Epithelial cell of esophagus (primary cell): ENCODE results near the gene VAMP3.

ENCODE experiments used
- DNase-seq: peaks from one replicate; pipeline ENCODE4 v3.0.0; 2010; ENCODE audit warnings: low read depth
- H3K4me3 ChIP-seq: 2 replicates; pipeline ENCODE4 v1.5.1; 2011; ENCODE audit warnings: mild to moderate bottlenecking, low read length, control low read depth
- CTCF ChIP-seq: IDR thresholded peaks from 2 replicates; pipeline ENCODE4 v1.5.1; 2011; ENCODE audit warnings: low read depth, mild to moderate bottlenecking, low read length, control low read depth, inconsistent platforms; ENCODE audit not compliant: insufficient read depth; ENCODE audit errors: missing control alignments

The VAMP3 gene

DNA sequence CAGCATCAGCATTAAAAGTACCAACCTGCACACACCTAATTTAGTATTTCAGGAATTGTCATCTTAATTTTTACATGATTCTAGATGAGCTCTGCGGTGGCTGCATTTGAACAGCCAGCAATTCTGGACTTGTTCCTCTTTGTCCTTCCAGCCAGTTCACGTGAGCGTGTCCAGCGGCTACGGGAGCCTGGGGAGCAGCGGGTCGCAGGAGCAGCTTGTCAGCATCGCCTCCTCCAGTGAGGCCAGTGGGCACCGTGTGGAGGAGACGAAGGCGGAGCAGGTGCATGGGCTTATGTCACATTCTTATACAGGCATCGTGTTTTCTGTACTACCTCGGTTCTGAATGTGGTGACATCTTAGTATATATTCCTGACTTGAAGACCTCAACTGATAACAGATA is 38.6 kb downstream of the VAMP3 start:
- no peak for DNase-seq
- TF ChIP-seq CTCF, result no peak
- no peak overlapping the region for H3K4me3 ChIP-seq

DNA sequence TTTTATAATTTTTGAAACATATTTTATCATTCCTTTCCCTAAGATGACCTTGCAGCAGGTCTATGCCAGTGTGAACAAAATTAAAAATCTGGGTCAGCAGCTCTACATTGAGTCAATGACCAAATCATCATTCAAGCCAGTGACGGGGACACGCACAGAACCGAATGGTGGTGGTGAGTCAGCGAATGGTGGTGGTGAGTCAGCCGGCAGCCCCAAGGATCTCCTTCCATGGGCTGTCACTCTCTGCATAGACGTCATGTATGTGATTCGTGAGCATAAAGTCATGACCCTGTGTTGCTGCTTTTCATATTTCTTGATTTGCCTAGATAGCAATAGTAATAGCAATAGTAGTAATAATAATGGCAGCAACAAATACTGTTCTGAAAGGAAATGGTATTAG is 39.3 kb downstream of the VAMP3 start:
- H3K4me3 ChIP-seq, result no peak overlapping the region
- peak; percentile 95 for DNase-seq
- no peak for TF ChIP-seq CTCF

DNA sequence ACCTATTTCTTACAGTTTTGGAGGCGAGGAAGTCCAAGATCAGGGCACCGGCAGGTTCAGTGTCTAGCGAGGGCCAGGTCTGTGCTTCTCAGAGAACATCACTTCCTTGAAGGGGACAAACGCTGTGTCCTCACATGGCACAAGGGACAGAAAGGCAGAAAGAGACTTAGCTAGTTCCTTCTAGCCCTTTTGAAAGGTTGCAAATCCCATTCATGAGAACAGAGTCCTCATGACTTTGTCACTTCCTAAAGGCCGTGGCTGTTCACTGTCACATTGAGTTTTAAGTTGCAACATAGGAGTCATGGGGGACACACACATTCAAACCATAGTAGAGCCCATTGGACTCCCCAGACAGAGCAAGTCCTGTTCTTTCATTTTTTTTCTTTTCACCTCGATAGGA is 40.4 kb downstream of the VAMP3 start:
- TF ChIP-seq CTCF, result no peak
- H3K4me3 ChIP-seq, result no peak overlapping the region
- DNase-seq, result no peak

GRCh38 chr1:7813677-7814373 is 42.7 kb downstream of the VAMP3 start:
- H3K4me3 ChIP-seq, result no peak overlapping the region
- TF ChIP-seq CTCF, result no peak
- no peak for DNase-seq

DNA sequence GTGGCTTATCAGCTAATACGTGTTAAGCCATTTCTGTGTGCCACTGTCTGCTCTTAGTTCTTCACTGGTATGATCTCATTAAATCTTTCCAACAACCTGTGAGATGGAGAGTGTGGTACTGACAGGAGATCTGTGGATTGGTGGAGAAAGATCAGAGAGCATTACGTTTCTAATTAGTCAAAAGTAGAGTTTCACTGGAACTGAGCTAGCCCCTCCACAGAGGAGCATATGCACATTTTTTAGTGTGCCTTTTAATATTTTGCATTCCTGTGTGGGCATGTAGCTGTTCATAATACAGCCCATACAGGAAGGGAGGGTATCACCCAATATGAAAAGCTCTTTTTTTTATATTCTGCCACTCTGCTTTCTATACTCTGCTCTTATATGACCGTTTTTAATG is 50.2 kb downstream of the VAMP3 start:
- TF ChIP-seq CTCF, result no peak
- no peak for DNase-seq
- H3K4me3 ChIP-seq, result no peak overlapping the region

- no peak for DNase-seq
- TF ChIP-seq CTCF, result no peak
- H3K4me3 ChIP-seq, result no peak overlapping the region
Measured at GRCh38 chr1:7824701-7825100, 53.6 kb downstream of the VAMP3 start.

DNA sequence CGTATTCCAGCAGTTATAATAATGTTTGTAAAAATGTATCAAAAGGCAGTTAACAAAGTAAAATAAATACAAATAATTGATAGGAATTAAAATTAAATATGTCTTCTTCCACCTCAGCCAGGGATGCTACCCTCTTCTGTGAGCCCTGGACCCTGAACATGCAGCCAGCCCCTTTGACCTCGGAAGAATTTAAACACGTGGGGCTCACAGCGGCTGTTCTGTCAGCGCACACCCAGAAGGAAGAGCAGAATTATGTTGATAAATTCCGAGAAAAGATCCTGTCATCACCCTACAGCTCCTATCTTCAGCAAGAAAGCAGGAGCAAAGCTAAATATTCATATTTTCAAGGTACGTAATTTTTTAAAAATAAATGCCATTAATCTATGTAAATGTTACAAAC is 55.3 kb downstream of the VAMP3 start:
- TF ChIP-seq CTCF, result no peak
- H3K4me3 ChIP-seq, result no peak overlapping the region
- no peak for DNase-seq
